GM19193 (cell line): ENCODE data around the gene USP14.
A peak's percentile ranks its signal among the peaks of the same experiment; 100 is the strongest.

ENCODE experiments used
- POLR2A ChIP-seq: IDR thresholded peaks from 4 replicates; pipeline ENCODE4 v1.6.1; 2011; ENCODE audit not compliant: insufficient read depth, insufficient read length; ENCODE audit errors: extremely low read depth

The USP14 gene

DNA sequence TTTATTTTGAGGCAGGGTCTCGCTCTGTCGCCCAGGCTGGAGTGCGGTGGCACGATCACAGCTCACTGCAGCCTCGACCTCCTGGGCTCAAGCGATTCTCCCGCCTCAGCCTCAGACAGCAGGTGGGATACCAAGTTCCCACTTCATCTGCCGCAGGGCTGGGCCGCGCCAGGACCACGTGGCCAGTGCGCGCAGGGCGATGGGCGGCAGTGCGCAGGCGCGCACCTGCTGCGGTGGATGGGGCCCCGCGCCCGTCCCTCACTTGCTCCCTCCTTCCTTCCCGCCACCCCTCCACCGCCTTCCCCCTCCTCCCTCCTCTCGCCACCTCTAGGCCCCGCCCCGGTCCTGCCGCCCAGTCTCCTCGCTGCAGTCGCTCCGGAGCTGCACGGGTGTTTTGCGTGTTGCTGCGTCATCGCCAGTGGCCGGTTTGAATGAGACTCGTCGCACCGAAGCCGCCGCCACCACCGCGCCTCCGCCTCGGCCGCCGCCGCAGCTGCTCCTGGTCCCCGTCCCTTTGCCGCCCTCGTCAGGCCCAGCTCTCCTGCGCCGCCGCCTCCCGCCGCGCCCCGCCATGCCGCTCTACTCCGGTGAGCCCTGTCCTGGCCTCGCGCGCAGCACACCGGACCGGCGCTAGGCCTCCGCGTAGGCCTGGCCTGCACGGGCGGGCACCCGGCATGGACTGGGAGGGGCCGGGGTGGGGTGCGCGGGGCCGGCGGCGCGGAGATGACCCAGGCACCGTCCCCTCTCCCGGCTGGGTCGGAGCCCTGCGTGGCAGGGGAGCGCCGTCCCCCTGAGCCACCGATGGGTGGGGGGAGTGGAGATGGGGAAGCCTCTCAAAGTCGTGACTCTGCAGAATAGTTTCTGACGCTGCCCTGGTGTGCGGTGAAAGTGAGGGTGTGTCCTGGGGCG, at the start of gene USP14:
USP14 (plus strand) TSS at position 430 of the 909 bp plus-strand sequence; CDS start at position 572, 142 bp downstream.
- TF ChIP-seq POLR2A: peak; percentile 69

DNA sequence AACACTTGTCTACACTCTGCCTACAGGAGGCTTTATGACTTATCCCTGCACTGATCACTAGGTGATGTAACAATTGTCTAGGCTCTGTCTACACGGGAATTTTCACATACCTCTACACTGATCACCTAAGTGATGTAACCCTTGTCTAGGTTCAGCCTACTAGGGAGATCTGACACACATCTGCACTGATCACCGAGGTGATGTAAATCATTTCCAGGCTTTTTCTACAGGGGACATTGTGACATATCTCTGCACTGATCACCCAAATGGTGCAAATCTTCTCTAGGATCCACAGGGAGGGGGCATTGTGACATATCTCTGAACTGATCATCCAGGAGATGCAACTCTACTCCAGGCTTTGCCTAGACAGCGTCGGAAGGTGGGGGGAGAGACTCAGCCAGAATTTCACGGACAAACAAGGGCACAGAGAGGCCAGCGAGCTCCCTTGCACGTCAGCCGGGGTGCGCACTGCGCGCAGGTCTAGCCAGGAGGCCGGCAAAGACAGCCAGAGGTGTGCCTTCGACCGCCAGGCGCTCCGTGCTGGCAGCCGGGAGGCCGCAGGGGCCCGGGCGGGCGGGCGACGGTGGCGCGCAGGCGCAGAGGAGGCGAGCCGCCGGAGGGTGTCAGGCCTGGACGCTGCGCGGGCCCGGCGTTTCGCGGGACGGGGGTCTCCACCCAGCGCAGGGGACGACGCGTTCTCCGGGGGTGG, 46.9 kb upstream of the USP14 start:
- no peak for TF ChIP-seq POLR2A

DNA sequence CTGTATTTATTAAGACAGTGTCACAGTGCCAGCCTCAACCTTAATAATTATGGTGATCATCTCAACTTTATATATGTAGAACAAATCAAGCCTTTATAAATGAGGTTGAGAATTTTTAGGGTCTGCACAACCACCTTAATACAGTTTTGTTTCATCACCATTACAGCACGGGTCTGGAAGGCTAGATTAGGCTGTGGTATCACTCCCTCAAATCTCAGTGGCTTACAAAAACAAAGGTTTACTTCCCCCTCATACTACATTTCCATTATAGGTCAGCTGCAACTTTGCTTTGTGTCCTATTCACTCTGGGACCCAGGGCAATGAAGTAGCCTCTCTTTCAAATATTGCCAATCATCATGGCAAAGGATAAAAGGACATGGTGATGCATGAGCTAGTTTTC, 23.3 kb upstream of the USP14 start:
- no peak for TF ChIP-seq POLR2A

DNA sequence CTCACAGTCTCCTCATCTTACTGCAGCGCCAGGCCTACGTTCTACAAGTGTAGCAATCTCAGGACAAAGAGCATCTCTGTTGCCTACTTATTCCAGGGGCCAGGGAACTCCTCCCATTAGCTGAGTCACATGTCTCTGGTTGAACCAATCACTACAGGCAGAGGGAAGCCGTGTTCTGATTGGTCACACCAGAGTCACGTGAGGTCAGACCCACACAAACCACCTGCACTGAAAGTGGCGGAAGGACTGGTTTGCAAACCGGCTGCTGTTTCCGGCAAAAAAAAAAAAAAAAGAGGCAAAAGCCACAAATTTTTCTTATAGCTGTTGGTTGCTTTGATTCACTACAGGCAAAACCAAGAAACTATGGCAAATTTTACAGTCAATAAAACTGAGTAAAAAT, 21.9 kb upstream of the USP14 start:
- no peak for TF ChIP-seq POLR2A

DNA sequence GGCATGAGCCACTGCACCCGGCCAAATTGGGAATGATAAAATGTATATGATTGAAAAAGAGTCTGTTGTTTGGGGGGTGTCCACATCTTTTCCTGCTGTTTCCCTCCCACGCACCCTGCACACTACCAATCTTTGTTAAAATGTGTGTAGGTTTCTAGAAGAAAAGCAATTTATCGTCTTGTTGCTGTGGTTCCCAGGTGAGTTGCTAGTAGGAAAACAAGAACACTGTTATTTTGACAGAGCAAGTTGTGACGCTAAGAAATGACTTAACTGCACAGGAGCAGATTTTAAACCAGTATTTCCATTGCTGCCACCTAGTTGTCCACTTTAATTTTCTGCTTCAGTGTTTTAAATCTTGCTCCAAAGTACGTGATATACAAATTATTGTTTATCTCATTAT, 21.0 kb upstream of the USP14 start:
- TF ChIP-seq POLR2A: no peak

DNA sequence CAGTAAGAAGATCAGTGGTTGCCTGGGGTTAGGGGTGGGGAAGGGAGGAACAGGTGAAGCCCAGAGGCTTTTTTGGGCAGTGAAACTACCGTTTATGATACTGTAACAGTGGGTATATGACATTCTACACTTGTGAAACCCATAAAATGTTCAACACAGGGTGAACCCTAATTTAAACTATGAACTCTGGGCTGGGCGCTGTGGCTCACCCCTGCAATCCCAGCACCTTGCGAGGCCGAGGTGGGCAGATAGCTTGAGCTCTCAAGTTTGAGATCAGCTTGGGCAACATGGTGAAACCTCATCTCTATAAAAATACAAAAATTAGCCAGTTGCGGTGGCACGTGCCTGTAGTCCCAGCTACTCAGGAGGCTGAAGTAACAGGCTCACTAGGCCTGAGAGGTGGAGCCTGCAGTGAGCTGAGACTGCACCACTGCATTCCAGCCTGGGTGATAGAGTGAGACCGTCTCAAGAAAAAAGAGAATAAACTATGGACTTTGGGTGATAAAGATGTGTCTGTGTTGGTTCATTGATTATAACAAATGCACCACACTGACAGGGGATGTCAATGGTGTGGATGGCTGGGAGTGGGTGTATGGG, 17.6 kb upstream of the USP14 start:
- TF ChIP-seq POLR2A: no peak

DNA sequence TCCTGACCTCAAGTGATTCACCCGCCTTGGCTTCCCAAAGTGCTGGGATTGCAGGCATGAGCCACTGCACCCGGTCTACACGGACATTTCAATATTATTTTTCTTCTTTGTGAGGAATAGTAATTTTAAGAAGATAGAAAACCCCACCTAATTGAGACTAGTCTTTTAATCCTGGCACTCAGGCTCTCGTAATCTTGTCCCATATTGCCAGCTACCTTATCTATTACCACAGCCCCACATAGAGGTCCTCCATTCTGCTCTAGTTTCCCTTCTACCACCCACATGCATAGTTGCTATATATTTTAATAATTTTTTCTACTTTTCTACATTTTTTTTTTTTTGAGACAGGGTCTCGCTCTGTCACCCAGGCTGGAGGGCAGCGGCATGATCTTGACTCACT, 9.5 kb upstream of the USP14 start:
- no peak for TF ChIP-seq POLR2A

DNA sequence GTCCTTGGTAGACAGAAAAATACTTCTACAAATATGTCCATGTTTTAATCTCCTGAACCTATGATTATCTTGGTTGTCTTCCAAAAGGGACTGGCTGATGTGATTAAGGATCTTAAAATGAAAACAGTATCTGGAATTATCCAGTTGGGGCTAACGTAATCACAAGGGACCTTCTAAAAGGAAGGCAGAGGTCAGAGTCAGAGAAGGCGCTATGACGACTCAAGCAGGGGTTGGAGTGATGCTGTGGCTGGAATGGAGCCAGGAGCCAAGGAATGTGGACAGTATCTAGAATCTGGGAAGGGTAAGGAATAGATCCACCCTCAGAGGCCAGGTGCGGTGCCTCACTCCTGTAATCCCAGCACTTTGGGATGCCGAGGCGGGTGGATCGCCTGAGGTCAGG, 4.2 kb upstream of the USP14 start:
- no peak for TF ChIP-seq POLR2A

DNA sequence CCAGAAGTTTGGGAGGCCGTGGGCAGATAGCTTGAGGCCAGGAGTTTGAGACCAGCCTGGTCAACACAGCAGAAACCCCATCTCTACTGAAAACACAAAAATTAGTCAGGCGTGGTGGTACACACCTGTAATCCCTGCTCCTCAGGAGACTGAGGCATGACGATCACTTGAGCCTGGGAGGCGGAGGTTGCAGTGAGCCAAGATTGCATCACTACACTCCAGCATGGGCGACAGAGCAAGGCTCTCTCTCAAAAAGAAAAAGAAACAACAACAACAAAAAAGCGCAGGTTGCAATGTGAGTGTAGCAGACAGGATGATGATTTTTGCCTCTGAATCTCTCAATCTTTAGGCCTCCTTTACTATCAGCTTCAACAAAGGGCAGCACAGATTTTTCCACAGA, 2.7 kb upstream of the USP14 start:
- TF ChIP-seq POLR2A: no peak

DNA sequence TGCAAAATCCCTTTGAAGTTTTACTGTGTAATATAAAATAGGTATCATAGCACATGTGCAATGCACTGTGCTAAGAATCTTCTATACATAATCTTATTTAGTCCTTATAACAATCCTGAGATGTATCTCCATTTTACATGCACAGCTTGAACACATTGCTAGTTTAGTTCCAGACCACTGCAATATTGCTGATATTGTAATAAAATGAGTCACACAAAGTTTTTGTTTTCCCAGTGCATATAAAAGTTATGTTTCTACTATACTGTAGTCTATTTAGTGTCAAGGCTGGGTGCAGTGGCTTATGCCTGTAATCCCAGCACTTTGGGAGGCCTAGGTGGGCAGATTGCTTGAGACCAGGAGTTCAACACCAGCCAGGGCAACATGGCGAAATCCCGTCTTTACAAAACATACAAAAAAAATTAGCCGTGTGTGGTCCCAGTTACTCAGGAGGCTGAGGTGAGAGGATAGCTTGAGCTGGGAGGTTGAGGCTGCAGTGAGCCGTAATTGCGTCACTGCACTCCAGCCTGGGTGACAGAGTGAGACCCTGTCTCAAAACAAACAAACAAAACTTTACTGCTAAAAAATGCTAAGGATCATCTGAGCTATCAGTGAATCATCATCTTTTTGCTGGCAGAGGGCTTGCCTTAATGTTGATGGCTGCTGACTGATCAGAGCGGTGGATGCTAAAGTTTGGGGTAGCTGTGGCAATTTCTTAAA, 1.7 kb upstream of the USP14 start:
- TF ChIP-seq POLR2A: no peak

DNA sequence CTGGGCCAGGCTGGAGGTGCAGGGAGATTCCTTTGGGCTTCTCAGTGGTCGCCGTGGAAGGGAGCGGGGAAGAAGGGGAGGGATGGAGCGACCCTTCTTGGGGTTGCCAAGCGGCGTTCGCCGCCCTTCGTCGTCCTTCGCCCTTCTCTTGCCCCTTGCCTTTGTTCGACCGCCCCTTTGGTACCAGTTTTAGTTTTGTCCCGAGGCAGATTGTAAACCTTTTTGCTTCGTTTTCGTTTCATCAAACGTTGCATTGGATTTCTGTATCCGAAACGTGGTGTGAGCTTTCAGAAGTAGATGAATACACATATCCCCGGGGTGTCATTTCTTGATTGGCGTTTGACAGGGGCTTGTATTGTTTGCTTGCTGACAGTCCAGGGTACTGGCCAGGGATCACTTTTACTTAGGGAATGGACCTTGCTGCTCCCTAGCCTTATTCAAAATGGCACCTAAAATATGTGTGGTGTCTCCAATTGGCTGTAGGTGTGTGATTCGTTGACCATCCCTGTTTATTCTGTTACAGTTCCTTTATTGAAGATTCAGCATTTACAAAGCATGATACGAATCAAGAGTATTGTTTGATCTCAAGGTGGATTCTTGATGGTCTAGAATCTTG, 788 bp downstream of the USP14 start:
- no peak for TF ChIP-seq POLR2A

DNA sequence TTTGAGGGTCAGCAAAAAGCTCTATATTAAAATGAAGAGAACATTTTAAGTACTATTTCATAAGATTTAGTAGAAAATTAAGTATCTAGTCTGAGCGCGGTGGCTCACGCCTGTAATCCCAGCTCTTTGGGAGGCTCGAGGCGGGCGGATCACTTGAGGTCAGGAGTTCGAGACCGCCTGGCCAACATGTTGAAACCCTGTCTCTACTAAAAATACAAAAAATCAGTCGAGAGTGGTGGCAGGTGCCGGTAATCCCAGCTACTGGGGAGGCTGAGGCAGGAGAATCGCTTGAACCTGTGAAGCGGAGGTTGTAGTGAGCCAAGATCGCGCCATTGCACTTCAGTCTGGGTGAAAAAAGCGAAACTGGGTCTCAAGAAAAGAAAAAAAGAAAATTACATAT, 1.6 kb downstream of the USP14 start:
- TF ChIP-seq POLR2A: no peak

DNA sequence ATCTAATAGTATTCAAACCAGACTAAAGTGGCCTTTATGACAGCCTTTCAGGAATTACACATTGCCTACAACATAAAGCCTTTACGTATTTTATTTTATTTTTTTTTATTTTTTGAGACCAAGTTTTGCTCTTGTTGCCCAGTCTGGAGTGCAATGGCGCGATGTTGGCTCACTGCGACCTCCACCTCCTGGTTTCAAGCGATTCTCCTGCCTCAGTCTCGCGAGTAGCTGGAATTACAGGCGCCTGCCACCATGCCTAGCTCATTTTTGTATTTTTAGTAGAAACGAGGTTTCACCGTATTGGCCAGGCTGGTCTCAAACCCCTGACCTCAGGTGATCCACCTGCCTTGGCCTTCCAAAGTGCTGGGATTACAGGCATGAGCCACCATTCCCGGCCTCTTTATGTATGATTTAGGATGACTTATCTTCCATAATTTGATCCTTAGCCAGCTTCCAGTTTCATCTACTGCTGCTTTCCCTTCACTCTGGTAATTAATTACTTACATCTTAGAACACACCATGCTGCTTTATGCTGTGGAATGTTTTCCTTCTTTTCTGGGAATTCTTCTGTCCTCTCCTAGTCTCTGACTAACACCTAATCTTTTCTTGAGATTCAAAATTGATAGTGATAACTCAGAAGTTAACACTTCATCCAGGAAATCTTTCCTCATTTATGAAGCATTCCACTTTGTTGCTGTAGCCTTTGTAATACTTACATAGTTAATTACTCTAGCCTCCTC, 2.6 kb downstream of the USP14 start:
- TF ChIP-seq POLR2A: no peak

DNA sequence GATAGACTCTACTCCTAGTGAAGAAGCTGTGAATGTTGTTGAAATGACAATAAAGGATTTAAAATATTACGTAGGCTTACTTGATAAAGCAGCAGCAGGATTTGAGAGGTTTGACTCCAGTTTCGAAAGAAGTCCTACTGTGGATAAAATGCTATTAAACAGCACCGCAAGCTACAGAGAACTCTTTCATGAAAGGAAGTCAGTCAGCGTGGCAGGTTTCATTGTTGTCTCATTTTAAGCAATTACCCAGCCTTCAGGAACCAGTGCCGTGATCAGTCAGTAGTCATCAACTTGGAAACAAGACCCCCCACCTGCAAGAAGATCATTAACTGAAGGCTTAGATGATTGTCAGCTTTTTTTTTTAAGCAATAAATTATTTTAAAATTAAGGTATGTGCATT, 14.0 kb downstream of the USP14 start:
- no peak for TF ChIP-seq POLR2A
